Testis (tissue), 3 donors: Measurements from ENCODE around the gene TUBB. TPM values are rescaled to one million over a fixed set of nuclear protein-coding genes. Genes with fewer than 3 reads are reported as not detected.
"Not testable (repeated sequence)": the region's sequence is repeated elsewhere in the genome, so short reads cannot be mapped to it uniquely, and the experiment has no call there.

Experiments used
- DNase-seq: peaks from one replicate; pipeline ENCODE4 v3.0.0-alpha.2; 2019
- H3K27ac ChIP-seq, 2 donors: fragments of 200-600 bp; sonication (generic); one replicate each; pipeline ENCODE4 v1.5.1; 2019
- H3K27me3 ChIP-seq: fragments of 200-600 bp; sonication (generic); one replicate; pipeline ENCODE4 v1.5.1; 2019
- H3K36me3 ChIP-seq: fragments of 200-600 bp; sonication (generic); one replicate; pipeline ENCODE4 v1.5.1; 2017; ENCODE audit warnings: low read depth; ENCODE audit errors: missing control alignments
- H3K4me1 ChIP-seq: fragments of 200-600 bp; sonication (generic); one replicate; pipeline ENCODE4 v1.5.1; 2019
- H3K4me3 ChIP-seq, 2 donors: fragments of 200-600 bp; sonication (generic); one replicate each; pipeline ENCODE4 v1.5.1; 2017 to 2019
- H3K9me3 ChIP-seq: fragments of 200-600 bp; sonication (generic); one replicate; pipeline ENCODE4 v1.5.1; 2017
- POLR2A ChIP-seq: fragments of 450-650 bp; IDR thresholded peaks from one replicate; pipeline ENCODE4 v1.6.1; 2017; ENCODE audit warnings: antibody characterized with exemption, mild to moderate bottlenecking, moderate library complexity
- WGBS, 2 donors: methylation state at CpG; one replicate each; pipeline ENCODE4 v1.1.5; 2018; 5-methylcytosine and 5-hydroxymethylcytosine counted together
- intact Hi-C: fragments of 100-400 bp; cut with DNase I; formaldehyde crosslinking; loops from one replicate; pipeline ENCODE4 v1.15.1; 2023; ENCODE audit warnings: low total_unique reads
- polyA plus RNA-seq: library from polyadenylated mRNA; stranded (reverse); fragments of 350-450 nt; fragmentation: Illumina TruSeq; extraction: RNeasy Lipid Tissue Mini Kit (QIAGEN cat#74804); gene quantifications from one replicate; pipeline ENCODE4 v1.2.3, GENCODE V29; 2014; ENCODE audit warnings: low read depth, low replicate concordance; ENCODE audit not compliant: insufficient read depth
- total RNA-seq, 2 donors: library from RNA; depleted of rRNA; stranded (reverse); fragments of >200 nt; gene quantifications; one replicate each; pipeline ENCODE4 v1.2.3, GENCODE V29; 2016
- TF ChIP-seq, protein P1 (sequence below), 3 experiments: fragments of 450-650 bp in 2 of 3; fragments of 200-600 bp in 1 of 3; sonication (generic) in 1 of 3; IDR thresholded peaks; one replicate each; pipeline ENCODE4 v1.5.1; 2016 to 2019; ENCODE audit warnings: antibody characterized with exemption in 3 of 3, mild to moderate bottlenecking in 2 of 3, moderate library complexity in 1 of 3

The TUBB gene
- total and polyA plus RNA-seq, 3 donors from 2014 or later: 173 to 309 (median 252) TPM

DNA sequence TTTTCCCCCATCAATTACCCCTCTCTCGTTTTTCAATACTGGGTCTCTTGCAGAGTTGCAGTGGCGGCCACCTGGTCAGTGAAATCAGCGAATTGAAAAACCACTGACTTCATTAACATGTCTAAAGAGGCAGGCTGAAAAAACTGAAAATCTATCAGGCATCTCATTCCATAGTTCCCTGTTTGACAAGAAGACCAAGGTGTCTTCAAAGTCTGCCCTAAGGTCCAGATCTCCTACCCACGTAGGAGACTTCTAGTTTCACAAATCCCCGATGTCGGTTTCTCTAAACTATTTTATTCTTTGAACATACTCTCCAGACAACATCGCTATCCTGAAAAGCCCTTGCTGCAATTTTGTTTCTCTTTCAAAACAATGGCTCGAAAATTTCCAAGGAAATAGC lies 796 bp upstream of the TUBB start:
- no peak for DNase-seq
- Histone ChIP-seq H3K4me1 (peaks cover 23% of the 10 kb centered on the region), H3K27me3 (no peaks in the 10 kb centered on the region), H3K9me3 (no peaks in the 10 kb centered on the region), H3K36me3 (no peaks in the 10 kb centered on the region), H3K27ac (peak overlapping the region; percentile 42 to 90), H3K4me3 (peak overlapping the region; percentile 73 to 99)
- intact Hi-C loops: no loop called here
- TF ChIP-seq POLR2A: no peak
- TF ChIP-seq, protein P1, sequence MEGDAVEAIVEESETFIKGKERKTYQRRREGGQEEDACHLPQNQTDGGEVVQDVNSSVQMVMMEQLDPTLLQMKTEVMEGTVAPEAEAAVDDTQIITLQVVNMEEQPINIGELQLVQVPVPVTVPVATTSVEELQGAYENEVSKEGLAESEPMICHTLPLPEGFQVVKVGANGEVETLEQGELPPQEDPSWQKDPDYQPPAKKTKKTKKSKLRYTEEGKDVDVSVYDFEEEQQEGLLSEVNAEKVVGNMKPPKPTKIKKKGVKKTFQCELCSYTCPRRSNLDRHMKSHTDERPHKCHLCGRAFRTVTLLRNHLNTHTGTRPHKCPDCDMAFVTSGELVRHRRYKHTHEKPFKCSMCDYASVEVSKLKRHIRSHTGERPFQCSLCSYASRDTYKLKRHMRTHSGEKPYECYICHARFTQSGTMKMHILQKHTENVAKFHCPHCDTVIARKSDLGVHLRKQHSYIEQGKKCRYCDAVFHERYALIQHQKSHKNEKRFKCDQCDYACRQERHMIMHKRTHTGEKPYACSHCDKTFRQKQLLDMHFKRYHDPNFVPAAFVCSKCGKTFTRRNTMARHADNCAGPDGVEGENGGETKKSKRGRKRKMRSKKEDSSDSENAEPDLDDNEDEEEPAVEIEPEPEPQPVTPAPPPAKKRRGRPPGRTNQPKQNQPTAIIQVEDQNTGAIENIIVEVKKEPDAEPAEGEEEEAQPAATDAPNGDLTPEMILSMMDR (IDR thresholded peaks at IDR 0.05): no peak
- 7 to 12% methylated on average over 8 of the region's 8 CpGs for WGBS, 2 donors

DNA sequence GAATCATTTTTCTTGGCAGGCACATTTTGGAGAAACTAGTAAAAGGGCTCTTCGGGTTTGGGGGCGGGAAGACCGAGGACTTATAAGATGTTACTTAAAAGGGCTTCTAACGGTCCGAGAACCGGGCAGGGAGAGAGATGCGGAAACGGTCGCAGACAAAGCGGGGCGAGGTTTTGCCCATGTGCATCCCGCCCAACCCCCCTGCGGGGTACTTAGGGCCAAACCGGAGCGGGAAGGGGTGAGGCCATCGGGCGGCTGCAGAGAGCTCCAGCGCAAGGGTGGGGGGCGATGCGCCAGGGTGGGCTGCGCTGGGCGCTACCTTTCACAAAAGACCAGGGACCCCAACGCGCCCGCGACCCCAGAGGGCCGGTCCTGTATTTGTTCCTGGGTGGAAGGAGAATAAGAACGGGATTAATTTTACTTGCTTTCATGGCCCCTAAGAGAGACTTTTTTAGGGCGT lies 616 bp downstream of the TUBB start:
- Histone ChIP-seq H3K9me3 (no peaks in the 10 kb centered on the region), H3K27ac (peak overlapping the region; percentile 89 to 90), H3K4me3 (peak overlapping the region; percentile 73 to 99), H3K4me1 (peaks cover 30% of the 10 kb centered on the region), H3K27me3 (no peaks in the 10 kb centered on the region), H3K36me3 (no peaks in the 10 kb centered on the region)
- intact Hi-C loops: loop anchor here (2.0 to 10.0 kb wide), 2 partner anchors 34 to 1076 kb away; partner anchors contain the start of gene PPP1R18
- WGBS, 2 donors: 0% methylated on average over 27 to 29 of the region's 29 CpGs
- DNase-seq: peak; percentile 84
- TF ChIP-seq POLR2A: no peak
- TF ChIP-seq, protein P1 (IDR thresholded peaks at IDR 0.05): no peak

DNA sequence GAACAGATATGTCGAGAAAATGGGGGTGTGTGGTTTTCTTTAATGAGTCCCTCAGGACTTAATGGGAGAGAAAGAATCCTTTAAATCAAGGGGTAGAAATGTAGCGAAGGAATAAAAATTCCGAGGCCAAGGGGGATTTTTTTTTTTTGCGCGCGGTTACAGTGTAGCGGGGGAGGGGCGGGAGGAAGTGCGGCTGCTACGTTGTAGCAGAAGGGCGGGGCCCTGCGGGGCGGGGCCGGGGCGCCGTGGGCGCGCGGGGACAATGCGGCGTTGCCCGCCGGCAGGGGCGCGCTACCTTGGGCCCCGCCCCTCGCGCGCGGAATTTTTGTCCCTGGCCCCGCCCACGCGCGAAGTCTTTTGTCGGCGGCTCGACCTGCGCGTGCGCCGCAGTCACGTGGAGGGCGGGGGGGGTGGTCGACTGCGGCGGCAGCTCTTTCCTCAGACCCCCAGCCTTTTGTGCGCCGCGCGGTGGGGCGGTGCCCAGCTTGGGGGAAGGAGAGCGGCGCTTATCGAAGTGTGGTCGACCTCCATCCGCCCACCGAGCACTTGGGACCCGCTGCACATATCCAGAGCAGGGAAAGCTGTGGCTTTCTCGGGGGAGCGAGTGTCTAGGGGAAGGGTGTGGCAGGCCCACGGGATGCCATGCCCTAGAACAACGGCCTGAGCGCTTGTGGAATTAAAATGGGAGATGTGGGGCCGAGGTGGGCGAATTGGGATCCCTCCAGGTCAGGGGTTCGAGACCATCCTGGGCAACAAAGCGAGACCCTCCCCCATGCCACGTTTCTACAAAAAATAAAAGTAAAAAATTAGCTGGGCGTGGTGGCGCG lies 1.3 kb downstream of the TUBB start:
- H3K4me3 ChIP-seq: peak overlapping the region; percentile 73 to 99
- DNase-seq: peak; percentile 94
- peak overlapping the region; percentile 89 to 90 for H3K27ac ChIP-seq
- intact Hi-C loops: loop anchor here (2.0 to 10.0 kb wide), 3 partner anchors 35 to 1077 kb away; partner anchors contain the start of gene PPP1R18
- no peaks in the 10 kb centered on the region for H3K36me3 ChIP-seq
- TF ChIP-seq, protein P1 (IDR thresholded peaks at IDR 0.05): peak; percentile 33 to 58 (median 49)
- TF ChIP-seq POLR2A: peak; percentile 34
- 1 to 3% methylated on average over 32 to 69 of the region's 71 CpGs for WGBS, 2 donors
- peaks cover 30% of the 10 kb centered on the region for H3K4me1 ChIP-seq
- no peaks in the 10 kb centered on the region for H3K27me3 ChIP-seq
- no peaks in the 10 kb centered on the region for H3K9me3 ChIP-seq

DNA sequence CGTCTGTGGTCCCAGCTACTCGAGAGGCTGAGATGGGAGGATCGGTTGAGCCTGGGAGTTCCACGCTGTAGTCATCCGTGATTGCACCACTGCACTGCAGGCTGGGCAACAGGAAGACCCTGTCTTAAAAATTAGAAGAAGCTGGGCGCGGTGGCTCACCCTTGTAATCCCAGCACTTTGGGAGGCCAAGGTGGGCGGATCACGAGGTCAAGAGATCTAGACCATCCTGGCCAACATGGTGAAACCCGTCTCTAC lies 1.8 kb downstream of the TUBB start:
- Histone ChIP-seq H3K4me1 (peaks cover 27% of the 10 kb centered on the region), H3K27ac (peak overlapping the region; percentile 61 to 90), H3K4me3 (peak overlapping the region; percentile 73 to 99)
- intact Hi-C loops: loop anchor here (2.0 to 10.0 kb wide), 2 partner anchors 43 to 1077 kb away; no protein-coding TSS in a partner anchor
- not testable (repeated sequence) for H3K36me3 ChIP-seq, H3K9me3 ChIP-seq, DNase-seq, H3K27me3 ChIP-seq
- WGBS, 2 donors: 6 to 9% methylated on average over 10 of the region's 10 CpGs

DNA sequence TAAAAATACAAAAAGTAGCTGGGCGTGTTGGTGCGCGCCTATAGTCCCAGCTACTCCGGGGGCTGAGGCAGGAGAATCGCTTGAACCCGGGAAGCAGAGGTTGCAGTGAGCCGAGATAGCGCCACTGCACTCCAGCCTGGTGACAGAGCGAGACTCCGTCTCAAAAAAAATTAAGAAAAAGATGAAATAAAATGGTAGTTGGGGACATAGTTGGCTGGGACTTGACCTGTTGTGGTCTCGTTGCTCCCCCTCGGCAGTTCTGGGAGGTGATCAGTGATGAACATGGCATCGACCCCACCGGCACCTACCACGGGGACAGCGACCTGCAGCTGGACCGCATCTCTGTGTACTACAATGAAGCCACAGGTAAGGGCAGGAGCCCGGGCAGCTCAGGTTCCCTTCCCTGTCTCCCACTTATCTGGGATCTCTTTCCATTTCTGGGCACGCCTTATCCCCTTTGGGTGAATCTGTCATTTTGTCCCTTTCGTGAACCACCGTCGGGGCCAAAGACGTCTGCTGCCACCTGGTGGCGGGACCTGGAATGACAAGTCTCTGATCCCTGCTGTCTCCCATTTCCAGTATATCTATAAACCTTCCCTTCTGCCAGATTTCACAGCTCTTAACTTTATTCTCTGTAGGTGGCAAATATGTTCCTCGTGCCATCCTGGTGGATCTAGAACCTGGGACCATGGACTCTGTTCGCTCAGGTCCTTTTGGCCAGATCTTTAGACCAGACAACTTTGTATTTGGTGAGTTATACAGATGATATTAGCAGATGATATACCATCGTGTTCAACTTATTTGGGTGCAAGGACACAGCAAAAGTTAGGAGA lies 2.3 kb downstream of the TUBB start:
- intact Hi-C loops: loop anchor here (2.0 to 10.0 kb wide), 2 partner anchors 44 to 1078 kb away; no protein-coding TSS in a partner anchor
- Histone ChIP-seq H3K27ac (peak overlapping the region in 1 of 2 donors; percentile 90), H3K36me3 (no peaks in the 10 kb centered on the region), H3K27me3 (no peaks in the 10 kb centered on the region), H3K9me3 (no peaks in the 10 kb centered on the region), H3K4me1 (peaks cover 27% of the 10 kb centered on the region), H3K4me3 (peak overlapping the region; percentile 73 to 99)
- peak; percentile 87 for DNase-seq
- TF ChIP-seq POLR2A: no peak
- TF ChIP-seq, protein P1 (IDR thresholded peaks at IDR 0.05): peak; percentile 99
- WGBS, 2 donors: 11% methylated on average over 27 of the region's 27 CpGs

DNA sequence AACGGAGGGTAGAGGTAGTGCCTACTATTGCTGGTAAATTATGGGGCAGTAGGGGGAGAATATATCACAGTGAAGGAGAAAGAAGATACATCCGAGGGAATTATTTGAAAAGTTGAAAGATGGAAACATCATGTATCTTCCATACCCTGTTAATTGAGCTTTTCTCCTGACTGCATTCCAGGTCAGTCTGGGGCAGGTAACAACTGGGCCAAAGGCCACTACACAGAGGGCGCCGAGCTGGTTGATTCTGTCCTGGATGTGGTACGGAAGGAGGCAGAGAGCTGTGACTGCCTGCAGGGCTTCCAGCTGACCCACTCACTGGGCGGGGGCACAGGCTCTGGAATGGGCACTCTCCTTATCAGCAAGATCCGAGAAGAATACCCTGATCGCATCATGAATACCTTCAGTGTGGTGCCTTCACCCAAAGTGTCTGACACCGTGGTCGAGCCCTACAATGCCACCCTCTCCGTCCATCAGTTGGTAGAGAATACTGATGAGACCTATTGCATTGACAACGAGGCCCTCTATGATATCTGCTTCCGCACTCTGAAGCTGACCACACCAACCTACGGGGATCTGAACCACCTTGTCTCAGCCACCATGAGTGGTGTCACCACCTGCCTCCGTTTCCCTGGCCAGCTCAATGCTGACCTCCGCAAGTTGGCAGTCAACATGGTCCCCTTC lies 3.1 kb downstream of the TUBB start:
- intact Hi-C loops: loop anchor here (2.0 to 10.0 kb wide), 2 partner anchors 44 to 1078 kb away; no protein-coding TSS in a partner anchor
- not testable (repeated sequence) for DNase-seq
- 64 to 73% methylated on average over 16 of the region's 16 CpGs for WGBS, 2 donors

More for the DNA sequence above, 3.1 kb downstream of the TUBB start:
- H3K9me3 ChIP-seq, H3K27me3 ChIP-seq, H3K27ac ChIP-seq, H3K4me3 ChIP-seq, H3K36me3 ChIP-seq: not testable (repeated sequence)
- H3K4me1 ChIP-seq: peaks cover 21% of the 10 kb centered on the region
